ENCODE measurements around the gene GPX6.
"Not testable (repeated sequence)": the region's sequence is repeated elsewhere in the genome, so short reads cannot be mapped to it uniquely, and the experiment has no call there.

Gene GPX6

DNA sequence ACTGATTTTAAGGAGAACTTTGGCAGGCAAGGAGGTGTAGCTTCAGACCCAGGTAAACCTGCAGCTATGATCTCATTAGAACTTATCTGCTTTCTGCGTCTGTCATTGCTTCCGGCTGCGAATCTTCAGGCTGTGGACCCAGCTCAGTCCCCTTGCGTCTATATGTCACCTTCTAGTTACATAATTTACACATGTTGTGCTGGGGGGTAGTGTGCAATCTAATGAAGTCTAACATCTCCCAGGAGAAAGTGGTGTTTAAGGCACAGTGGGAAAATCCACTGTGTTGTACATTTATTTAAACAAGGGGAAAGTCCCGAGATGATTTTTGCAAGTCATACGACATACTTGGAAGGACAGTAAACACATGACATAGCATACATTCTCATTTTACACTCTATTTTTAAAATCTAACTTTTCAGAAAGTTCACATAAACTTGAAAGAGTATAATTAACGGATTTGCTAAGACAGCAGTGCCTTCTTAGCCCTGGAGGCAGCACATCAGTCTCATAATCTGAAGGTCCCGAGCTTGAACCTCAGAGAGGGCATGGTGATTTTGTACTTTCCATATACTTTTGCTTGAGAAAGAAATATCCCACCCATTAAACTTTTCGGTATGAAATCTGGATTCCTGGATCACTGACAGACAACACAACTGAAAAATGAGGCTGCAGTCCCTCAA, 35.2 kb downstream of the GPX6 start:
- no peak for DNase-seq

DNA sequence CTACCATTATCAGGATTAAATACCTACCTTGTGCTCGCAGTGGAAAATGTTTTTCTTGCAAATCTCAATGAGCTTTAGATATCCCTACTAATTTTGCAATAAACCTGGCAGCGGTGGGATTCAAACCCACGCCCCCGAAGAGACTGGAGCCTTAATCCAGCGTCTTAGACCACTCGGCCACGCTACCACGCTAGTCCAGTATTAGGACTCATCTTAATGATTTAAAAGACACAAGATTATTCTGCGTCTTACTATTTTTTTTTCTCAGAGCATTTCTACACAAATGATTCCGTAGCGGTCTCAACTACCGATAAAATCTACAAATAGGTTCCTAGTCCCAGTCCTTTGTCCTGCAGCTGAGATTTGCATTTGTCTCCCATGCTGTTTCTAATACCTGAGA, 37.1 kb downstream of the GPX6 start:
- no peak for DNase-seq

GRCh38 chr6:28474441-28475219, 41.0 kb downstream of the GPX6 start:
- DNase-seq, result peak; percentile 76

- DNase-seq, result not testable (repeated sequence)
Measured at GRCh38 chr6:28469153-28469745, 46.3 kb downstream of the GPX6 start.

DNA sequence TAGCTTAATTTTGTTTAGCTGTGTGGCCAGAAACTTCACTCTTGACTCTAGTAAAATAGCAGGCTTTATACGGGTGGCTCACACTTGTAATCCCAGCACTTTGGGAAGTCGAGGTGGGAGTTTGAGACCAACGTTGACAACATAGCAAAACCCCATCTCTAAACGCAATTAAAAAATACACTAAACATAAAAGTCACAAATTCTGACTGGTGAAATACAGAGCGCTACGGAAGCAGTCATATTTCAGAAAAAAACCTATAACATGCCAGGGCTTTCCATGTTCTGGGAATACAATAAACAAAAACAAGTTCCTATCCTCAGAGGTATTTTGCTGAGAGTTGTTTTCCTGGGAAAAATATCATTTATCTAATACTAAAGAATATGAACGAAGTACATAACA, 47.5 kb downstream of the GPX6 start:
- DNase-seq, result no peak

DNA sequence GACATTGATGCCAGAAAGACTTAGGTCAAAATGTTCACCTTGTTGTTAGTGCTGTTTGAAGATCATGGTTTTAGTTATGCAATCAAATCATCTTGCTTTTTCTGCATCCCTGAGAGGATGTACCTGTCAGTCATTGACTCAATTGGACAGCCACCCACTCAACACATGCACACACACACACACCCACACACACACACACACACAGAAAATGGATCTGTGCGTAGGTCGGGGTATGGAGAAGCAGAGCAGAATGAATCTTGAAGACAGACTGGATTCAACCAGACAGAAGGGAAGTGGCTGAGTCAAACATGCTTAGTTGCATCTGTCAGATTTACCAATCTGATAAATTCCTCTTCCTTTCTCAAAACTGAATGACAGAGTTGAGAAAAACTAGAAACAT, 53.2 kb downstream of the GPX6 start:
- no peak for DNase-seq

- no peak for DNase-seq
Measured at GRCh38 chr6:28458568-28458967, 57.0 kb downstream of the GPX6 start.
